Activated CD4-positive, alpha-beta T cell treated with anti-CD3 and anti-CD28 coated beads, Interleukin-2, amount 50 U/mL, for 4 hours (primary cell): Measurements from ENCODE around the gene PEA15.

ENCODE experiments used
- DNase-seq, 2 experiments: peaks; one replicate each; pipeline ENCODE4 v3.0.0-alpha.2; 2020

PEA15 gene

GRCh38 chr1:160209321-160210046 is 4.3 kb downstream of the PEA15 start:
- no peak for DNase-seq

GRCh38 chr1:160210561-160210960 is 5.4 kb downstream of the PEA15 start:
- DNase-seq: no peak

GRCh38 chr1:160211046-160211790 is 6.0 kb downstream of the PEA15 start:
- DNase-seq: no peak

- DNase-seq: no peak
Measured at GRCh38 chr1:160214481-160215140, 9.4 kb downstream of the PEA15 start.

- DNase-seq: no peak
Measured at GRCh38 chr1:160216301-160216700, 11.1 kb downstream of the PEA15 start.

GRCh38 chr1:160217481-160218051 is 12.4 kb downstream of the PEA15 start:
- DNase-seq: no peak

- DNase-seq: no peak
Measured at GRCh38 chr1:160219062-160219929, 14.1 kb downstream of the PEA15 start.

- no peak for DNase-seq
Measured at GRCh38 chr1:160220301-160220700, 15.1 kb downstream of the PEA15 start.

- DNase-seq: no peak
Measured at GRCh38 chr1:160221089-160221488, 15.9 kb downstream of the PEA15 start.

- no peak for DNase-seq
Measured at GRCh38 chr1:160222546-160222945, 17.4 kb downstream of the PEA15 start.

GRCh38 chr1:160224606-160225005 is 19.4 kb downstream of the PEA15 start:
- DNase-seq: no peak

GRCh38 chr1:160225345-160225744 is 20.2 kb downstream of the PEA15 start:
- no peak for DNase-seq

GRCh38 chr1:160226623-160227022 is 21.4 kb downstream of the PEA15 start:
- no peak for DNase-seq

- no peak for DNase-seq
Measured at GRCh38 chr1:160227034-160227433, 21.9 kb downstream of the PEA15 start.

GRCh38 chr1:160227561-160227960 is 22.4 kb downstream of the PEA15 start:
- no peak for DNase-seq

GRCh38 chr1:160228431-160228830 is 23.2 kb downstream of the PEA15 start:
- DNase-seq: no peak

- no peak for DNase-seq
Measured at GRCh38 chr1:160232911-160233310, 27.7 kb downstream of the PEA15 start.

GRCh38 chr1:160236806-160237205 is 31.6 kb downstream of the PEA15 start:
- DNase-seq: no peak

- DNase-seq: no peak
Measured at GRCh38 chr1:160237558-160237957, 32.4 kb downstream of the PEA15 start.

GRCh38 chr1:160238408-160238807 is 33.2 kb downstream of the PEA15 start:
- no peak for DNase-seq

- DNase-seq: no peak
Measured at GRCh38 chr1:160239582-160240299, 34.6 kb downstream of the PEA15 start.

GRCh38 chr1:160243767-160244166 is 38.6 kb downstream of the PEA15 start:
- no peak for DNase-seq
